DMS79 treated with DMSO at 0.1 percent for 48 hours (cell line): ENCODE measurements around the gene SYNJ2.
A peak's percentile ranks its signal among the peaks of the same experiment; 100 is the strongest.

Source experiments
- DNase-seq: peaks from one replicate; lab custom pipeline; 2025; lab: John Stamatoyannopoulos, UW

SYNJ2 gene

GRCh38 chr6:158081657-158081935 lies 99.9 kb downstream of the SYNJ2 start:
- no peak for DNase-seq

- no peak for DNase-seq
These were observed 102.0 kb downstream of the SYNJ2 start for GRCh38 chr6:158083455-158084325.

GRCh38 chr6:158085261-158086053 lies 103.8 kb downstream of the SYNJ2 start:
- DNase-seq, result no peak

- no peak for DNase-seq
These were observed 104.4 kb downstream of the SYNJ2 start for GRCh38 chr6:158086054-158086503.

- peak; percentile 48 for DNase-seq
These were observed 105.0 kb downstream of the SYNJ2 start for GRCh38 chr6:158086504-158087223.

- DNase-seq, result no peak
These were observed 105.7 kb downstream of the SYNJ2 start for GRCh38 chr6:158087224-158087867.

GRCh38 chr6:158092806-158093205 lies 111.1 kb downstream of the SYNJ2 start:
- DNase-seq, result no peak

GRCh38 chr6:158095031-158095430 lies 113.4 kb downstream of the SYNJ2 start:
- DNase-seq, result no peak

GRCh38 chr6:158095671-158096070 lies 114.0 kb downstream of the SYNJ2 start:
- no peak for DNase-seq

GRCh38 chr6:158103228-158103627 lies 121.6 kb downstream of the SYNJ2 start:
- DNase-seq, result no peak

GRCh38 chr6:158104696-158105095 lies 123.0 kb downstream of the SYNJ2 start:
- DNase-seq, result no peak

- DNase-seq, result no peak
These were observed 128.1 kb downstream of the SYNJ2 start for GRCh38 chr6:158109748-158110147.

- DNase-seq, result no peak
These were observed 129.3 kb downstream of the SYNJ2 start for GRCh38 chr6:158110986-158111385.

- no peak for DNase-seq
These were observed 130.3 kb downstream of the SYNJ2 start for GRCh38 chr6:158111987-158112386.

- DNase-seq, result no peak
These were observed 132.1 kb downstream of the SYNJ2 start for GRCh38 chr6:158113802-158114201.

GRCh38 chr6:158115102-158115501 lies 133.4 kb downstream of the SYNJ2 start:
- no peak for DNase-seq

GRCh38 chr6:158115508-158115907 lies 133.8 kb downstream of the SYNJ2 start:
- DNase-seq, result no peak

- DNase-seq, result no peak
These were observed 137.2 kb downstream of the SYNJ2 start for GRCh38 chr6:158118886-158119285.

GRCh38 chr6:158121335-158121734 lies 139.7 kb downstream of the SYNJ2 start:
- DNase-seq, result no peak

- no peak for DNase-seq
These were observed 140.4 kb downstream of the SYNJ2 start for GRCh38 chr6:158122048-158122447.

GRCh38 chr6:158124288-158124687 lies 142.6 kb downstream of the SYNJ2 start:
- no peak for DNase-seq

- DNase-seq, result no peak
These were observed 143.6 kb downstream of the SYNJ2 start for GRCh38 chr6:158125271-158125670.
